Measurements from ENCODE around the gene ZNF319.

GRCh38 chr16:57993897-57994296 is 6.6 kb downstream of the ZNF319 start:
- TF ChIP-seq CTCF (IDR thresholded peaks at IDR 0.05; ENCODE audit: borderline replicate concordance, extremely low read depth, low read length, poor library complexity, severe bottlenecking) (no peak), EZH2 (IDR thresholded peaks at IDR 0.05; ENCODE audit: borderline replicate concordance, low read depth, low read length, severe bottlenecking) (no peak)
